ENCODE data around the gene MPLKIP.
"Not testable (repeated sequence)": the region's sequence is repeated elsewhere in the genome, so short reads cannot be mapped to it uniquely, and the experiment has no call there.

The MPLKIP gene

DNA sequence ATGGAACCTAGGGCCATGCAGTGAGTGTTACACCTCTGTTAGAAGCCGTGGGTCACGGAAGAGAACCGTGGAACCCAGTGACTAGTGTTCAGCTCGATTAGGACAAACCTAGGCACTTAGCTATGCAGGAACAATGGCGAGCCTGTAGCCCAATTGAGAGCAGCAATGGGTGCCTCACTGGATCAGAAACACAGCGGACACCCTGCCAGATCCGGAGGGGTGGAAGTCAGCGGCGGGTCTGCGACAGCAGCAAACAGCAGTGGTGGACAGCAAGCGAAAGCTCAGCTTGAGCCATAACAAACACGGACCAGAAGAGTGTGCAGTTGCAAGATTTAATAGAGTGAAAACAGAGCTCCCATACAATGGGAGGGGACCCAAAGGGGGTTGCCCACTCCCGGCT is 38.7 kb upstream of the MPLKIP start:
- H3K27me3 ChIP-seq (ENCODE audit: low read depth, low read length); H3K4me2 ChIP-seq (ENCODE audit: low read length); H3K9me3 ChIP-seq (ENCODE audit: insufficient read depth, low read length); H3K27ac ChIP-seq (ENCODE audit: low read length); H3K9ac ChIP-seq (ENCODE audit: low read length); H3K79me2 ChIP-seq (ENCODE audit: low read length); H2AFZ ChIP-seq (ENCODE audit: low read depth, low read length); H4K20me1 ChIP-seq (ENCODE audit: insufficient read depth, low read length); H3K4me3 ChIP-seq (ENCODE audit: low read length); H3K4me1 ChIP-seq (ENCODE audit: low read length); H3K36me3 ChIP-seq (replicated peaks; ENCODE audit: low read depth, low read length): not testable (repeated sequence)

DNA sequence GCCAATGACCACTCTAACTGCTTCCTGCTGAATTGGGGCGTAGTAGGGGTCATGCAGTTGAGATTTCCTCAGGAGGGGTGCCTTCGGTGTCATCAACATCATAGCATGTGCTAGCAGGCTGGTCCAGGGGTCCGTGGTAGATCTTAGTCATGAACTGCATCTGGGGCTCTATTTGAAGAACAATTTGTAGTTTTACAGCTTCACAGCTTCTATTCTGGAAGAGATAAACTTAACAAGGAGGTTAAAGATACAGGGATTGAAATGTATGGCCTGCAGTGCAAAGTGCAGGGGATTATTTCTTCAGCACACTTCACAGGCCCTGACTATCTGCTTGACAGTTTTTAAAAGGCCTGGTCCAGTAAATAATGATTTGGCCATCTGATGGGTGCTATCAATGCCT is 33.8 kb upstream of the MPLKIP start:
- not testable (repeated sequence) for H2AFZ ChIP-seq (ENCODE audit: low read depth, low read length); H3K27me3 ChIP-seq (ENCODE audit: low read depth, low read length); H3K4me2 ChIP-seq (ENCODE audit: low read length); H3K79me2 ChIP-seq (ENCODE audit: low read length); H3K9me3 ChIP-seq (ENCODE audit: insufficient read depth, low read length); H3K27ac ChIP-seq (ENCODE audit: low read length); H3K4me3 ChIP-seq (ENCODE audit: low read length); H3K9ac ChIP-seq (ENCODE audit: low read length); H4K20me1 ChIP-seq (ENCODE audit: insufficient read depth, low read length); H3K4me1 ChIP-seq (ENCODE audit: low read length); H3K36me3 ChIP-seq (replicated peaks; ENCODE audit: low read depth, low read length)

DNA sequence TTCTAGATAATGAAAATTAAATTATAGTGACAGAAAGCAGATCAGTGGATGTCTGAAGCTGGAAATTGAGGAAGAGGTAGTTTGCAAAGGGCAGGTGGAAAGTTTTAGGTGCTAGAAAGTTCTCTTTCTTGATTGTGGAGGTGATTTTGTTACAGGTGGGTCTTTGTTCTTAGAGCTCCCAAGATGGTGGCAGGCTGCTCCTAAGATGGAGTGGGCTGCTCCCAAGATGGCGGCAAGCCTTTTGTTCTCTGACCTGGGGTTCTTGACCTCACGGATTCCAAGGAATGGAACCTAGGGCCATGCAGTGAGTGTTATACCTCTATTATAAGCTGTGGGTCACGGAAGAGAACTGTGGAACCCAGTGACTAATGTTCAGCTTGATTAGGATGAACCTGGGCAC is 32.9 kb upstream of the MPLKIP start:
- Histone ChIP-seq H3K4me1 (ENCODE audit: low read length) (no peaks in the 10 kb centered on the region), H3K4me3 (ENCODE audit: low read length) (no peak overlapping the region), H3K9ac (ENCODE audit: low read length) (no peak overlapping the region), H4K20me1 (ENCODE audit: insufficient read depth, low read length) (no peaks in the 10 kb centered on the region), H3K4me2 (ENCODE audit: low read length) (no peak overlapping the region), H3K79me2 (ENCODE audit: low read length) (no peaks in the 10 kb centered on the region), H3K36me3 (replicated peaks; ENCODE audit: low read depth, low read length) (no peaks in the 10 kb centered on the region), H3K27me3 (ENCODE audit: low read depth, low read length) (no peaks in the 10 kb centered on the region), H3K27ac (ENCODE audit: low read length) (no peak overlapping the region), H2AFZ (ENCODE audit: low read depth, low read length) (no peak overlapping the region), H3K9me3 (ENCODE audit: insufficient read depth, low read length) (no peaks in the 10 kb centered on the region)
- TF ChIP-seq, protein P1, sequence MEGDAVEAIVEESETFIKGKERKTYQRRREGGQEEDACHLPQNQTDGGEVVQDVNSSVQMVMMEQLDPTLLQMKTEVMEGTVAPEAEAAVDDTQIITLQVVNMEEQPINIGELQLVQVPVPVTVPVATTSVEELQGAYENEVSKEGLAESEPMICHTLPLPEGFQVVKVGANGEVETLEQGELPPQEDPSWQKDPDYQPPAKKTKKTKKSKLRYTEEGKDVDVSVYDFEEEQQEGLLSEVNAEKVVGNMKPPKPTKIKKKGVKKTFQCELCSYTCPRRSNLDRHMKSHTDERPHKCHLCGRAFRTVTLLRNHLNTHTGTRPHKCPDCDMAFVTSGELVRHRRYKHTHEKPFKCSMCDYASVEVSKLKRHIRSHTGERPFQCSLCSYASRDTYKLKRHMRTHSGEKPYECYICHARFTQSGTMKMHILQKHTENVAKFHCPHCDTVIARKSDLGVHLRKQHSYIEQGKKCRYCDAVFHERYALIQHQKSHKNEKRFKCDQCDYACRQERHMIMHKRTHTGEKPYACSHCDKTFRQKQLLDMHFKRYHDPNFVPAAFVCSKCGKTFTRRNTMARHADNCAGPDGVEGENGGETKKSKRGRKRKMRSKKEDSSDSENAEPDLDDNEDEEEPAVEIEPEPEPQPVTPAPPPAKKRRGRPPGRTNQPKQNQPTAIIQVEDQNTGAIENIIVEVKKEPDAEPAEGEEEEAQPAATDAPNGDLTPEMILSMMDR (IDR thresholded peaks at IDR 0.05; ENCODE audit: low read depth, low read length), result no peak
- TF ChIP-seq EZH2phosphoT487 (IDR thresholded peaks at IDR 0.05; ENCODE audit: low read depth), result no peak

DNA sequence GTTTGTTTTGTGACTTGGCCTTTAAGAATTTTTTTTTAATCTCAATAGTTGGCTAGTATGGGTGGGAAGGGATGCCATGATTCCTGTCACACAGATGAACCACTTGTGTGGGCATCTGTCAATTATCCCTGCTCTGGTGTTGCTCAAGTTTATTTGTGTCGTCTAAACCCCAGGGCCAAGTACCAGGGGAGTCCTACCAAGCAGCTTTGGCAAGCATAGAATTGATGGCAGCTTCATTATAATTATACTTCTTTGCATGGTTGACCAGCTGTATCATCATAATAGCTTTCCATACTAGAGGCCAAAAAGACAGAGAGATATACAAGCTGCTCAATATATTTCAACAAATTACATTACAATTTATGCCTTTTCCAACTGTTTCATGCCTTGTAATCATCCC is 30.8 kb upstream of the MPLKIP start:
- Histone ChIP-seq H3K36me3 (replicated peaks; ENCODE audit: low read depth, low read length) (no peaks in the 10 kb centered on the region), H3K9ac (ENCODE audit: low read length) (no peak overlapping the region), H3K79me2 (ENCODE audit: low read length) (no peaks in the 10 kb centered on the region), H2AFZ (ENCODE audit: low read depth, low read length) (no peak overlapping the region), H4K20me1 (ENCODE audit: insufficient read depth, low read length) (no peaks in the 10 kb centered on the region), H3K27me3 (ENCODE audit: low read depth, low read length) (no peaks in the 10 kb centered on the region), H3K4me2 (ENCODE audit: low read length) (no peak overlapping the region), H3K4me1 (ENCODE audit: low read length) (no peaks in the 10 kb centered on the region), H3K9me3 (ENCODE audit: insufficient read depth, low read length) (no peaks in the 10 kb centered on the region), H3K27ac (ENCODE audit: low read length) (no peak overlapping the region), H3K4me3 (ENCODE audit: low read length) (no peak overlapping the region)
- TF ChIP-seq, protein P1 (IDR thresholded peaks at IDR 0.05; ENCODE audit: low read depth, low read length), result no peak
- TF ChIP-seq EZH2phosphoT487 (IDR thresholded peaks at IDR 0.05; ENCODE audit: low read depth), result no peak

DNA sequence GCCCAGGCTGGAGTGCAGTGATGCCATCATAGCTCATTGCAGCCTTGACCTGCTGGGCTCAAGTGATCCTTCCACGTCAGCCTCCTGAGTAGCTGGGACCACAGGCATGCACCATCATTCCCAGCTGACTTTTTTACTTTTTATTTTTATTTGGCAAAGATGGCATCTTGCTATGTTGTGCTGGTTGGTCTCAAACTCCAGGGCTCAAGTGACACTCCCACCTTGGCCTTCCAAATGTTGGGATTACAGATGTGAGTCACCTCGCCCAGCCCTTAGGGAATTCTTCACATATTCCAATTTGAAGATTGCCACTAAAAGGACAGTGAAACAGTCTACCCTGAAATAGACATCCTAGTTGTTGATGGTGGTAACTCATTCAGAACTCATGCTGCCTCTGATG is 28.1 kb upstream of the MPLKIP start:
- Histone ChIP-seq H3K36me3 (replicated peaks; ENCODE audit: low read depth, low read length) (no peaks in the 10 kb centered on the region), H3K4me2 (ENCODE audit: low read length) (no peak overlapping the region), H3K9me3 (ENCODE audit: insufficient read depth, low read length) (no peaks in the 10 kb centered on the region), H3K4me1 (ENCODE audit: low read length) (no peaks in the 10 kb centered on the region), H4K20me1 (ENCODE audit: insufficient read depth, low read length) (no peaks in the 10 kb centered on the region), H3K27me3 (ENCODE audit: low read depth, low read length) (no peaks in the 10 kb centered on the region), H2AFZ (ENCODE audit: low read depth, low read length) (no peak overlapping the region), H3K9ac (ENCODE audit: low read length) (no peak overlapping the region), H3K4me3 (ENCODE audit: low read length) (no peak overlapping the region), H3K27ac (ENCODE audit: low read length) (no peak overlapping the region), H3K79me2 (ENCODE audit: low read length) (no peaks in the 10 kb centered on the region)
- no peak for TF ChIP-seq EZH2phosphoT487 (IDR thresholded peaks at IDR 0.05; ENCODE audit: low read depth)
- TF ChIP-seq, protein P1 (IDR thresholded peaks at IDR 0.05; ENCODE audit: low read depth, low read length), result no peak

All from OCI-LY3 (cell line).